ENCODE results near the gene ZNF275. TPM values are rescaled to one million over a fixed set of nuclear protein-coding genes. Genes with fewer than 3 reads are reported as not detected.

The ZNF275 gene
- total and polyA plus RNA-seq, 2 of the 8 experiments (the other 6 are each of a cell fraction or from before 2014, with no cell fraction given), result 8.2 to 9.1 TPM

- no peak overlapping the region for H3K14ac ChIP-seq (ENCODE audit: insufficient read length)
- no peak overlapping the region for H4K8ac ChIP-seq (ENCODE audit: extremely low read depth, insufficient read depth, low read length)
- H3K9me3 ChIP-seq (ENCODE audit: insufficient read depth in 2 of 2, low read depth in 1 of 2, low read length in 1 of 2), result no peaks in the 10 kb centered on the region; a peak in 1 of 4 replicates
- no peak for FAIRE-seq
- no peaks in the 10 kb centered on the region for H3K36me3 ChIP-seq (ENCODE audit: control insufficient read depth in 2 of 4, insufficient read depth in 4 of 4, low read length in 3 of 4)
- no peak overlapping the region for H2BK5ac ChIP-seq (ENCODE audit: low read depth, low read length)
- H2AK5ac ChIP-seq (ENCODE audit: low read depth, low read length), result no peak overlapping the region
- H3K27me3 ChIP-seq (replicated peaks in 1 of 4; ENCODE audit: control insufficient read depth in 3 of 4, extremely low read depth in 1 of 4, insufficient read depth in 3 of 4, low read length in 3 of 4), result no peaks in the 10 kb centered on the region
- no peak overlapping the region for H2BK15ac ChIP-seq (ENCODE audit: low read length)
- no peak overlapping the region for H4K91ac ChIP-seq (replicated peaks; ENCODE audit: insufficient read length, low read length)
- no peak overlapping the region for H2BK120ac ChIP-seq (replicated peaks; ENCODE audit: low read depth, low read length)
- H3K27ac ChIP-seq (ENCODE audit: low read depth, low read length), result no peak overlapping the region
- H3K23me2 ChIP-seq (ENCODE audit: low read depth, low read length), result no peaks in the 10 kb centered on the region
- no peak overlapping the region for H3K23ac ChIP-seq (ENCODE audit: insufficient read length)
- H3K9ac ChIP-seq (replicated peaks in 1 of 4; ENCODE audit: extremely low read depth in 1 of 4, low read depth in 3 of 4, low read length in 3 of 4), result no peak overlapping the region
- H3K4ac ChIP-seq (replicated peaks; ENCODE audit: insufficient read length, low read depth, low read length), result no peak overlapping the region
- no peak overlapping the region for H3K4me3 ChIP-seq (ENCODE audit: extremely low read depth in 1 of 4, insufficient read depth in 2 of 4, low read depth in 3 of 4, low read length in 4 of 4)
- H3K79me2 ChIP-seq (ENCODE audit: control insufficient read depth in 1 of 2, insufficient read depth in 2 of 2, low read length in 2 of 2), result no peaks in the 10 kb centered on the region
- H3K4me1 ChIP-seq (replicated peaks in 1 of 4; ENCODE audit: control insufficient read depth in 3 of 4, insufficient read depth in 4 of 4, low read length in 3 of 4), result no peaks in the 10 kb centered on the region
- no peak overlapping the region for H3K18ac ChIP-seq (ENCODE audit: extremely low read depth, low read length)
- ChIA-PET CTCF (ENCODE audit: partially characterized antibody) (interaction anchor here (0.9 to 1.3 kb wide), 3 partner anchors 8 to 90 kb away, joined by 3 to 4 read pairs (median 4); no protein-coding TSS in a partner anchor), POLR2A (ENCODE audit: partially characterized antibody) (no interaction called here)
- no peak overlapping the region for H3K4me2 ChIP-seq (ENCODE audit: insufficient read depth in 1 of 2, low read depth in 2 of 2, low read length in 2 of 2)
- H4K5ac ChIP-seq (ENCODE audit: insufficient read length, low read depth, low read length), result no peak overlapping the region
- H3K56ac ChIP-seq (replicated peaks; ENCODE audit: insufficient read length, low read depth, low read length), result no peak overlapping the region
- H3K79me1 ChIP-seq (ENCODE audit: low read depth, low read length), result no peaks in the 10 kb centered on the region
- no peaks in the 10 kb centered on the region for H4K20me1 ChIP-seq (replicated peaks in 1 of 2; ENCODE audit: control insufficient read depth in 1 of 2, insufficient read depth in 2 of 2, low read length in 2 of 2)
- WGBS, 2 experiments (ENCODE audit: extremely low coverage in 1 of 2, insufficient coverage in 1 of 2, insufficient read length in 1 of 2, insufficient replicate concordance in 2 of 2, low coverage in 1 of 2, low lambda C conversion rate in 2 of 2, missing lambda C conversion rate in 1 of 2), result 11% methylated on average over 10 of the region's 60 CpGs; no CpG with 5 or more reads in 1 of the 2 experiments
- H2BK20ac ChIP-seq (ENCODE audit: low read length), result no peak overlapping the region
- H2BK12ac ChIP-seq (ENCODE audit: low read depth, low read length), result no peak overlapping the region
- no peak overlapping the region for H2AFZ ChIP-seq (ENCODE audit: low read length)
- DNase-seq (ENCODE audit: low read depth in 1 of 2, low spot score in 2 of 2), result peak; percentile 9 to 86
- TF ChIP-seq ATF3 (IDR thresholded peaks at IDR 0.05; ENCODE audit: insufficient read depth, low read depth, low read length) (peak; percentile 51; the same call in 1 of the 2 replicates), TBP (IDR thresholded peaks at IDR 0.05; ENCODE audit: low read depth, low read length) (no peak), RXRA (IDR thresholded peaks at IDR 0.05; ENCODE audit: insufficient read depth, low read depth, low read length) (no peak), FOSL1 (IDR thresholded peaks at IDR 0.05; ENCODE audit: insufficient read depth, low read depth, low read length) (no peak), EP300 (IDR thresholded peaks at IDR 0.05; ENCODE audit: borderline replicate concordance in 1 of 2, low read depth in 2 of 2, low read length in 2 of 2) (0 out of 3 replicates have a peak, but pooled peaks of 1 of the 2 experiments have one; percentile 5), USF2 (IDR thresholded peaks at IDR 0.05; ENCODE audit: low read length) (no peak), MAX (IDR thresholded peaks at IDR 0.05) (peak; percentile 69), CREB1 (IDR thresholded peaks at IDR 0.05) (peak; percentile 34; the same call in 1 of the 2 replicates)
Measured at GRCh38 chrX:153400146-153401132, 66.5 kb downstream of the ZNF275 start.

Measured in H1 (cell line).